GM18909 (cell line): ENCODE data around the gene MRPL43.

ENCODE experiments used
- ATAC-seq: cut with Tn5 transposase; IDR thresholded peaks from one replicate; pipeline ENCODE4 v1.9.1; 2021; ENCODE audit warnings: mild to moderate bottlenecking; ENCODE audit not compliant: unreplicated experiment, poor library complexity

The MRPL43 gene

GRCh38 chr10:101005869-101006567, 18.7 kb upstream of the MRPL43 start:
- ATAC-seq = no peak

GRCh38 chr10:101005361-101005760, 18.1 kb upstream of the MRPL43 start:
- no peak for ATAC-seq

GRCh38 chr10:101003639-101004206, 16.4 kb upstream of the MRPL43 start:
- ATAC-seq = no peak

- ATAC-seq = no peak
Observed at GRCh38 chr10:101002456-101002855, 15.2 kb upstream of the MRPL43 start.

- no peak for ATAC-seq
Observed at GRCh38 chr10:101001659-101002035, 14.3 kb upstream of the MRPL43 start.

- no peak for ATAC-seq
Observed at GRCh38 chr10:101000915-101001658, 13.8 kb upstream of the MRPL43 start.

GRCh38 chr10:101000127-101000914, 13.0 kb upstream of the MRPL43 start:
- no peak for ATAC-seq

GRCh38 chr10:100999742-101000126, 12.4 kb upstream of the MRPL43 start, which contains the start of gene LZTS2:
LZTS2 (plus strand) TSS chr10:100999808; CDS start chr10:101002539, 2,731 bp downstream.
- no peak for ATAC-seq

- peak; percentile 54 for ATAC-seq
Observed at GRCh38 chr10:100998991-100999741, 11.9 kb upstream of the MRPL43 start.

- ATAC-seq = peak; percentile 38
Observed at GRCh38 chr10:100998183-100998990, 11.1 kb upstream of the MRPL43 start.

GRCh38 chr10:100997360-100998182, 10.3 kb upstream of the MRPL43 start:
- peak; percentile 25 for ATAC-seq

GRCh38 chr10:100996678-100997359, 9.5 kb upstream of the MRPL43 start:
- no peak for ATAC-seq

GRCh38 chr10:100995181-100995580, 7.9 kb upstream of the MRPL43 start:
- ATAC-seq = no peak

GRCh38 chr10:100993986-100994708, 6.8 kb upstream of the MRPL43 start:
- ATAC-seq = no peak

GRCh38 chr10:100989088-100989487, 1.8 kb upstream of the MRPL43 start:
- no peak for ATAC-seq

GRCh38 chr10:100988166-100988565, 869 bp upstream of the MRPL43 start:
- no peak for ATAC-seq

- ATAC-seq = peak; percentile 8
Observed at GRCh38 chr10:100987685-100988049, 370 bp upstream of the MRPL43 start.
